H1 (cell line): Measurements from ENCODE around the gene CELSR1. TPM values are rescaled to one million over a fixed set of nuclear protein-coding genes. Genes with fewer than 3 reads are reported as not detected.

Source experiments
- CTCF ChIA-PET: fragments of 300-600 bp; sonication (Branson Sonifier 250); formaldehyde crosslinking; loops from one replicate; lab custom pipeline; 2021; ENCODE audit not compliant: partially characterized antibody; lab: Charles Lee
- POLR2A ChIA-PET: fragments of 300-600 bp; sonication (Branson Sonifier 250); formaldehyde crosslinking; loops from one replicate; lab custom pipeline; 2021; ENCODE audit warnings: inconsistent platforms; ENCODE audit not compliant: partially characterized antibody; lab: Charles Lee
- DNase-seq, 2 experiments: peaks; one replicate each; pipeline versions ENCODE4 v3.0.0 to v3.0.0-alpha.2; 2010 to 2022; ENCODE audit warnings: low spot score in 2 of 2, low read depth in 1 of 2, mixed read lengths in 1 of 2
- FAIRE-seq: peaks from 2 replicates; lab custom pipeline; 2011; peaks lifted over from hg19 to GRCh38; lab: Jason Lieb, UNC
- H2AFZ ChIP-seq: 2 replicates; pipeline ENCODE4 v1.8.1; 2012; ENCODE audit warnings: low read length, inconsistent platforms
- H2AK5ac ChIP-seq: 2 replicates; pipeline ENCODE4 v1.6.1; 2013; ENCODE audit warnings: low read depth, low read length
- H2BK120ac ChIP-seq: replicated peaks from 2 replicates; pipeline ENCODE3; 2013; ENCODE audit warnings: low read depth, low read length, inconsistent platforms
- H2BK12ac ChIP-seq: 2 replicates; pipeline ENCODE4 v1.6.1; 2013; ENCODE audit warnings: low read depth, low read length
- H2BK15ac ChIP-seq: 2 replicates; pipeline ENCODE4 v1.6.1; 2013; ENCODE audit warnings: low read length
- H2BK20ac ChIP-seq: 2 replicates; pipeline ENCODE4 v1.6.1; 2013; ENCODE audit warnings: low read length
- H2BK5ac ChIP-seq: 2 replicates; pipeline ENCODE4 v1.6.1; 2013; ENCODE audit warnings: low read depth, low read length
- H3K14ac ChIP-seq: 2 replicates; pipeline ENCODE4 v1.6.1; 2013; ENCODE audit warnings: inconsistent platforms; ENCODE audit not compliant: insufficient read length
- H3K18ac ChIP-seq: 2 replicates; pipeline ENCODE4 v1.6.1; 2013; ENCODE audit warnings: low read length; ENCODE audit errors: extremely low read depth
- H3K23ac ChIP-seq: 2 replicates; pipeline ENCODE4 v1.6.1; 2013; ENCODE audit warnings: inconsistent platforms; ENCODE audit not compliant: insufficient read length
- H3K23me2 ChIP-seq: 2 replicates; pipeline ENCODE4 v1.6.1; 2013; ENCODE audit warnings: low read depth, low read length
- H3K27ac ChIP-seq: 2 replicates; pipeline ENCODE4 v1.6.1; 2011; ENCODE audit warnings: low read depth, low read length, inconsistent platforms
- H3K27me3 ChIP-seq, 4 experiments: replicated peaks in 1 of 4; 1 replicate in 1 of 4; 2 replicates in 3 of 4; pipeline versions ENCODE4 v1.6.1 to v1.8.1; 2011 to 2013; ENCODE audit warnings: low read length in 3 of 4, mild to moderate bottlenecking in 3 of 4, inconsistent platforms in 2 of 4, mixed read lengths in 2 of 4, moderate library complexity in 1 of 4; ENCODE audit not compliant: control insufficient read depth in 3 of 4, insufficient read depth in 3 of 4; ENCODE audit errors: extremely low read depth in 1 of 4
- H3K36me3 ChIP-seq, 4 experiments: 2 replicates each; pipeline versions ENCODE4 v1.6.1 to v1.8.1; 2011 to 2013; ENCODE audit warnings: mild to moderate bottlenecking in 4 of 4, low read length in 3 of 4, moderate library complexity in 2 of 4, control low read depth in 1 of 4, inconsistent platforms in 1 of 4; ENCODE audit not compliant: insufficient read depth in 4 of 4, control insufficient read depth in 2 of 4
- H3K4ac ChIP-seq: replicated peaks from 2 replicates; pipeline ENCODE3; 2013; ENCODE audit warnings: low read length, low read depth, mixed read lengths, inconsistent platforms; ENCODE audit not compliant: insufficient read length
- H3K4me1 ChIP-seq, 4 experiments: replicated peaks in 1 of 4; 1 replicate in 1 of 4; 2 replicates in 3 of 4; pipeline versions ENCODE4 v1.6.1 to v1.8.1; 2011 to 2013; ENCODE audit warnings: low read length in 3 of 4, inconsistent platforms in 2 of 4, mixed read lengths in 1 of 4; ENCODE audit not compliant: insufficient read depth in 4 of 4, control insufficient read depth in 3 of 4
- H3K4me2 ChIP-seq, 2 experiments: 2 replicates each; pipeline versions ENCODE4 v1.6.1 to v1.8.1; 2011 to 2013; ENCODE audit warnings: low read depth in 2 of 2, low read length in 2 of 2, control low read depth in 1 of 2, inconsistent platforms in 1 of 2, mild to moderate bottlenecking in 1 of 2; ENCODE audit not compliant: insufficient read depth in 1 of 2
- H3K4me3 ChIP-seq, 4 experiments: fragments of 200-600, 300-600 bp in 1 of 4; sonication (generic), shearing (Covaris generic), sonication (Bioruptor Twin) in 1 of 4; 2 replicates each; pipeline versions ENCODE4 v1.5.1 to v1.8.1; 2011 to 2016; ENCODE audit warnings: low read length in 4 of 4, low read depth in 3 of 4, control low read depth in 2 of 4, inconsistent platforms in 2 of 4, mild to moderate bottlenecking in 2 of 4, mixed read lengths in 1 of 4, moderate library complexity in 1 of 4; ENCODE audit not compliant: insufficient read depth in 2 of 4; ENCODE audit errors: extremely low read depth in 1 of 4
- H3K56ac ChIP-seq: replicated peaks from 2 replicates; pipeline ENCODE3; 2013; ENCODE audit warnings: low read depth, mild to moderate bottlenecking, mixed read lengths, low read length, inconsistent platforms; ENCODE audit not compliant: insufficient read length
- H3K79me1 ChIP-seq: 2 replicates; pipeline ENCODE4 v1.6.1; 2013; ENCODE audit warnings: low read depth, low read length, control low read depth
- H3K79me2 ChIP-seq, 2 experiments: 2 replicates each; pipeline versions ENCODE4 v1.6.1 to v1.8.1; 2012 to 2013; ENCODE audit warnings: low read length in 2 of 2, mild to moderate bottlenecking in 2 of 2, inconsistent platforms in 1 of 2; ENCODE audit not compliant: insufficient read depth in 2 of 2, control insufficient read depth in 1 of 2
- H3K9ac ChIP-seq, 4 experiments: replicated peaks in 1 of 4; 1 replicate in 1 of 4; 2 replicates in 3 of 4; pipeline versions ENCODE4 v1.6.1 to v1.8.1; 2011 to 2013; ENCODE audit warnings: low read depth in 3 of 4, low read length in 3 of 4, control low read depth in 2 of 4, mild to moderate bottlenecking in 2 of 4, moderate library complexity in 2 of 4, inconsistent platforms in 1 of 4; ENCODE audit errors: extremely low read depth in 1 of 4
- H3K9me3 ChIP-seq, 2 experiments: 2 replicates each; pipeline versions ENCODE4 v1.6.1 to v1.8.1; 2012 to 2013; ENCODE audit warnings: mild to moderate bottlenecking in 2 of 2, moderate library complexity in 2 of 2, control low read depth in 1 of 2, inconsistent platforms in 1 of 2, low read depth in 1 of 2, low read length in 1 of 2, mixed read lengths in 1 of 2; ENCODE audit not compliant: insufficient read depth in 2 of 2
- H4K20me1 ChIP-seq, 2 experiments: replicated peaks in 1 of 2; 2 replicates each; pipeline versions ENCODE3 to v1.8.1; 2011 to 2013; ENCODE audit warnings: inconsistent platforms in 2 of 2, low read length in 2 of 2, mild to moderate bottlenecking in 1 of 2; ENCODE audit not compliant: insufficient read depth in 2 of 2, control insufficient read depth in 1 of 2
- H4K5ac ChIP-seq: 2 replicates; pipeline ENCODE4 v1.6.1; 2013; ENCODE audit warnings: low read length, low read depth, mixed read lengths, inconsistent platforms; ENCODE audit not compliant: insufficient read length
- H4K8ac ChIP-seq: 2 replicates; pipeline ENCODE4 v1.8.0; 2013; ENCODE audit warnings: mild to moderate bottlenecking, moderate library complexity, low read length, inconsistent platforms; ENCODE audit not compliant: insufficient read depth; ENCODE audit errors: extremely low read depth
- H4K91ac ChIP-seq: replicated peaks from 2 replicates; pipeline ENCODE3; 2013; ENCODE audit warnings: low read length, mixed read lengths, inconsistent platforms; ENCODE audit not compliant: insufficient read length
- CTCF ChIP-seq, 3 experiments: IDR thresholded peaks; 1 replicate in 2 of 3; 2 replicates in 1 of 3; pipeline versions ENCODE4 v1.5.1 to v1.6.1; 2011; ENCODE audit warnings: low read length in 3 of 3, mild to moderate bottlenecking in 3 of 3, inconsistent platforms in 2 of 3, low read depth in 1 of 3, moderate library complexity in 1 of 3; ENCODE audit not compliant: insufficient read depth in 1 of 3; ENCODE audit errors: control extremely low read depth in 1 of 3
- FOSL1 ChIP-seq: IDR thresholded peaks from 2 replicates; pipeline ENCODE4 v1.6.1; 2011; ENCODE audit warnings: mild to moderate bottlenecking, low read depth, low read length, moderate library complexity; ENCODE audit not compliant: insufficient read depth
- RAD21 ChIP-seq, 2 experiments: IDR thresholded peaks in 1 of 2; conservative IDR thresholded peaks in 1 of 2; 2 replicates each; pipeline ENCODE4 v1.6.1; 2011; ENCODE audit warnings: low read depth in 2 of 2, low read length in 2 of 2, improper control_type of control experiment in 1 of 2, inconsistent platforms in 1 of 2, mild to moderate bottlenecking in 1 of 2, moderate library complexity in 1 of 2
- WGBS, 2 experiments: shearing (Covaris generic) in 1 of 2; methylation state at CpG; one replicate each; pipeline versions ENCODE4 v1.1.6 to v1.1.7; 2013 to 2015; ENCODE audit warnings: low lambda C conversion rate in 2 of 2, mixed read lengths in 2 of 2, inconsistent platforms in 1 of 2, low coverage in 1 of 2, missing lambda C conversion rate in 1 of 2; ENCODE audit not compliant: insufficient replicate concordance in 2 of 2, insufficient coverage in 1 of 2, insufficient read length in 1 of 2; ENCODE audit errors: extremely low coverage in 1 of 2, missing lambda C conversion rate in 1 of 2; 5-methylcytosine and 5-hydroxymethylcytosine counted together
- polyA plus RNA-seq, 7 experiments: library from polyadenylated mRNA; depleted of rRNA in 3 of 7; stranded (reverse) in 5 of 7; unstranded in 2 of 7; fragments of >200 nt in 5 of 7; fragments of 200-250 nt in 2 of 7; gene quantifications; 1 replicate in 5 of 7; 2 replicates in 1 of 7; 4 replicates in 1 of 7; pipeline versions ENCODE4 v1.2.1 to v1.2.3, GENCODE V29; 2011 to 2013; ENCODE audit warnings: missing spikeins in 2 of 7, mixed read lengths in 2 of 7
- total RNA-seq: library from RNA; stranded (reverse); fragmentation: NEBNext Ultra II Directional; extraction: Animal tissue kit (Norgen Biotek cat#: 25700); gene quantifications from 2 replicates; pipeline ENCODE4 v1.2.1, GENCODE V29; 2021

The CELSR1 gene
- total and polyA plus RNA-seq, 2 of the 8 experiments (the other 6 are each of a cell fraction or from before 2014, with no cell fraction given), result 9.0 to 12.4 TPM

- no peak overlapping the region for H3K9ac ChIP-seq
- peaks cover 6% of the 10 kb centered on the region; the same call in 1 of the 2 replicates for H3K23me2 ChIP-seq
- peak overlapping the region; percentile 78 for H3K4ac ChIP-seq
- ChIA-PET POLR2A (no interaction called here), CTCF (interaction anchor here (1.0 to 1.4 kb wide), 2 partner anchors 10 to 111 kb away, joined by 3 read pairs; no protein-coding TSS in a partner anchor)
- no peak for TF ChIP-seq FOSL1
- TF ChIP-seq RAD21 (IDR thresholded peaks at IDR 0.05 in 1 of 2, conservative IDR thresholded peaks at IDR 0.05 in 1 of 2; ENCODE audit: low read depth in 2 of 2, low read length in 2 of 2), result peak in 1 of 2 experiments; percentile 6; a peak in 1 of 4 replicates
- peak in 1 of 3 experiments; percentile 7; a peak in 1 of 4 replicates for TF ChIP-seq CTCF (IDR thresholded peaks at IDR 0.05; ENCODE audit: control extremely low read depth in 1 of 3, insufficient read depth in 1 of 3, low read depth in 1 of 3, low read length in 3 of 3)
- no peak overlapping the region for H3K4me2 ChIP-seq
- 0 out of 2 replicates have a peak overlapping the region, but pooled peaks have one; percentile 14 for H4K8ac ChIP-seq
- H4K5ac ChIP-seq, result no peak overlapping the region
- peak overlapping the region; percentile 39; the same call in 1 of the 2 replicates for H2AK5ac ChIP-seq
- no peak overlapping the region for H2BK15ac ChIP-seq
- H3K27ac ChIP-seq, result no peak overlapping the region
- H3K79me1 ChIP-seq, result peaks cover 2% of the 10 kb centered on the region; the same call in 1 of the 2 replicates
- DNase-seq, result no peak
- no peak overlapping the region for H3K4me3 ChIP-seq
- no peaks in the 10 kb centered on the region for H3K79me2 ChIP-seq
- no peak overlapping the region for H2BK20ac ChIP-seq
- H3K23ac ChIP-seq, result no peak overlapping the region
- WGBS, 2 experiments, result 88% methylated on average over 16 of the region's 16 CpGs; no CpG with 5 or more reads in 1 of the 2 experiments
- H2AFZ ChIP-seq, result no peak overlapping the region
- no peak overlapping the region for H3K14ac ChIP-seq
- 0 out of 8 replicates have a peak, but pooled peaks cover 0 to 2% (median 0%) of the 10 kb centered on the region in 4 experiments for H3K36me3 ChIP-seq
- no peak overlapping the region for H4K91ac ChIP-seq
- no peak overlapping the region; the same call in 1 of the 2 replicates for H3K18ac ChIP-seq
- H3K27me3 ChIP-seq, result no peaks in the 10 kb centered on the region; a peak in 1 of 7 replicates
- peak overlapping the region; percentile 77; the same call in 1 of the 2 replicates for H2BK5ac ChIP-seq
- H2BK120ac ChIP-seq, result no peak overlapping the region
- H3K4me1 ChIP-seq, result peaks cover 0 to 5% (median 0%) of the 10 kb centered on the region in 4 experiments; a peak in 1 of 7 replicates
- H3K9me3 ChIP-seq, result no peaks in the 10 kb centered on the region
- H3K56ac ChIP-seq, result no peak overlapping the region
- FAIRE-seq, result no peak
- peaks cover 0 to 5% of the 10 kb centered on the region in 2 experiments for H4K20me1 ChIP-seq
- no peak overlapping the region for H2BK12ac ChIP-seq
Measured at GRCh38 chr22:46452195-46453005, 85.0 kb downstream of the CELSR1 start.
